Neuron (in vitro differentiated cells): ENCODE results near the gene RBFOX2.
"Not testable (repeated sequence)": the region's sequence is repeated elsewhere in the genome, so short reads cannot be mapped to it uniquely, and the experiment has no call there.

ENCODE experiments used
- H2AFZ ChIP-seq: one replicate; pipeline ENCODE4 v1.6.1; 2013; ENCODE audit warnings: low read depth, mild to moderate bottlenecking, inconsistent platforms, low read length, moderate library complexity
- H3K27me3 ChIP-seq: one replicate; pipeline ENCODE4 v1.6.1; 2013; ENCODE audit warnings: low read length; ENCODE audit not compliant: insufficient read depth
- H3K36me3 ChIP-seq: one replicate; pipeline ENCODE4 v1.6.1; 2013; ENCODE audit warnings: low read length; ENCODE audit not compliant: insufficient read depth
- H3K4me1 ChIP-seq: one replicate; pipeline ENCODE4 v1.6.1; 2013; ENCODE audit warnings: low read length; ENCODE audit not compliant: insufficient read depth
- H3K4me3 ChIP-seq: 2 replicates; pipeline ENCODE4 v1.5.1; 2013; ENCODE audit warnings: mild to moderate bottlenecking, low read length, moderate library complexity
- H3K9me3 ChIP-seq: one replicate; pipeline ENCODE4 v1.6.1; 2013; ENCODE audit warnings: low read length

Gene RBFOX2

GRCh38 chr22:35808377-35808776, 220.2 kb downstream of the RBFOX2 start:
- Histone ChIP-seq H3K36me3 (peaks cover 44% of the 10 kb centered on the region), H3K27me3 (no peaks in the 10 kb centered on the region), H3K9me3 (peaks cover 17% of the 10 kb centered on the region), H3K4me3 (no peak overlapping the region), H2AFZ (no peak overlapping the region), H3K4me1 (no peaks in the 10 kb centered on the region)

- not testable (repeated sequence) for H3K4me3 ChIP-seq, H3K4me1 ChIP-seq, H2AFZ ChIP-seq, H3K27me3 ChIP-seq
- Histone ChIP-seq H3K36me3 (peaks cover 50% of the 10 kb centered on the region), H3K9me3 (peaks cover 12% of the 10 kb centered on the region)
Measured at GRCh38 chr22:35806668-35807067, 222.0 kb downstream of the RBFOX2 start.

- Histone ChIP-seq H3K36me3 (peaks cover 50% of the 10 kb centered on the region), H3K9me3 (peaks cover 11% of the 10 kb centered on the region), H3K27me3 (no peaks in the 10 kb centered on the region), H2AFZ (no peak overlapping the region), H3K4me3 (no peak overlapping the region), H3K4me1 (peaks cover 2% of the 10 kb centered on the region)
Measured at GRCh38 chr22:35805466-35805865, 223.2 kb downstream of the RBFOX2 start.

- Histone ChIP-seq H3K36me3 (peaks cover 45% of the 10 kb centered on the region), H3K4me1 (peaks cover 3% of the 10 kb centered on the region), H3K27me3 (no peaks in the 10 kb centered on the region), H3K4me3 (no peak overlapping the region), H2AFZ (no peak overlapping the region), H3K9me3 (peaks cover 11% of the 10 kb centered on the region)
Measured at GRCh38 chr22:35804421-35804820, 224.2 kb downstream of the RBFOX2 start.

- no peaks in the 10 kb centered on the region for H3K27me3 ChIP-seq
- no peak overlapping the region for H2AFZ ChIP-seq
- peaks cover 34% of the 10 kb centered on the region for H3K36me3 ChIP-seq
- H3K9me3 ChIP-seq: peaks cover 9% of the 10 kb centered on the region
- no peak overlapping the region for H3K4me3 ChIP-seq
- H3K4me1 ChIP-seq: peaks cover 3% of the 10 kb centered on the region
Measured at GRCh38 chr22:35802885-35803284, 225.7 kb downstream of the RBFOX2 start.

GRCh38 chr22:35801301-35801700, 227.3 kb downstream of the RBFOX2 start:
- not testable (repeated sequence) for H2AFZ ChIP-seq, H3K9me3 ChIP-seq, H3K4me3 ChIP-seq, H3K4me1 ChIP-seq, H3K27me3 ChIP-seq
- peaks cover 29% of the 10 kb centered on the region for H3K36me3 ChIP-seq

GRCh38 chr22:35799150-35799549, 229.5 kb downstream of the RBFOX2 start:
- H3K27me3 ChIP-seq: no peaks in the 10 kb centered on the region
- peaks cover 15% of the 10 kb centered on the region for H3K36me3 ChIP-seq

GRCh38 chr22:35797411-35797810, 231.2 kb downstream of the RBFOX2 start:
- Histone ChIP-seq H3K27me3 (no peaks in the 10 kb centered on the region), H3K36me3 (peaks cover 12% of the 10 kb centered on the region), H2AFZ (no peak overlapping the region), H3K9me3 (peaks cover 3% of the 10 kb centered on the region), H3K4me3 (no peak overlapping the region), H3K4me1 (peaks cover 3% of the 10 kb centered on the region)

More at GRCh38 chr22:35799150-35799549, 229.5 kb downstream of the RBFOX2 start:
- H2AFZ ChIP-seq: no peak overlapping the region
- H3K4me1 ChIP-seq: peaks cover 3% of the 10 kb centered on the region
- peaks cover 3% of the 10 kb centered on the region for H3K9me3 ChIP-seq
- no peak overlapping the region for H3K4me3 ChIP-seq

GRCh38 chr22:35795476-35795875, 233.1 kb downstream of the RBFOX2 start:
- Histone ChIP-seq H3K9me3 (peaks cover 3% of the 10 kb centered on the region), H3K4me3 (no peak overlapping the region), H2AFZ (no peak overlapping the region), H3K4me1 (peaks cover under 1% of the 10 kb centered on the region), H3K36me3 (peaks cover 10% of the 10 kb centered on the region), H3K27me3 (no peaks in the 10 kb centered on the region)

GRCh38 chr22:35792506-35792905, 236.1 kb downstream of the RBFOX2 start:
- no peaks in the 10 kb centered on the region for H3K4me1 ChIP-seq
- H3K27me3 ChIP-seq: no peaks in the 10 kb centered on the region
- H3K4me3 ChIP-seq: no peak overlapping the region
- peaks cover 3% of the 10 kb centered on the region for H3K9me3 ChIP-seq
- H3K36me3 ChIP-seq: peaks cover 12% of the 10 kb centered on the region
- H2AFZ ChIP-seq: no peak overlapping the region

GRCh38 chr22:35791788-35792187, 236.8 kb downstream of the RBFOX2 start:
- H3K27me3 ChIP-seq, H2AFZ ChIP-seq, H3K4me3 ChIP-seq, H3K4me1 ChIP-seq, H3K9me3 ChIP-seq: not testable (repeated sequence)
- peaks cover 16% of the 10 kb centered on the region for H3K36me3 ChIP-seq

- H3K36me3 ChIP-seq: peaks cover 28% of the 10 kb centered on the region
- H3K4me1 ChIP-seq: peaks cover 3% of the 10 kb centered on the region
- H3K4me3 ChIP-seq: no peak overlapping the region
- no peaks in the 10 kb centered on the region for H3K9me3 ChIP-seq
- no peak overlapping the region for H2AFZ ChIP-seq
- H3K27me3 ChIP-seq: no peaks in the 10 kb centered on the region
Measured at GRCh38 chr22:35785181-35785923, 243.3 kb downstream of the RBFOX2 start.

GRCh38 chr22:35784633-35785032, 244.0 kb downstream of the RBFOX2 start:
- Histone ChIP-seq H3K36me3 (peaks cover 35% of the 10 kb centered on the region), H3K27me3 (no peaks in the 10 kb centered on the region), H3K4me3 (no peak overlapping the region), H3K9me3 (no peaks in the 10 kb centered on the region), H3K4me1 (peaks cover 3% of the 10 kb centered on the region), H2AFZ (no peak overlapping the region)
